Measurements from ENCODE around the gene NPIPB6.
"Not testable (repeated sequence)": the region's sequence is repeated elsewhere in the genome, so short reads cannot be mapped to it uniquely, and the experiment has no call there.

The NPIPB6 gene

GRCh38 chr16:28335678-28336077 lies 27.6 kb downstream of the NPIPB6 start:
- H3K36me3 ChIP-seq (ENCODE audit: control insufficient read depth, insufficient read depth, low read length); H3K27me3 ChIP-seq (replicated peaks; ENCODE audit: control insufficient read depth, insufficient read depth, low read length); H3K4me3 ChIP-seq (replicated peaks; ENCODE audit: low read depth, low read length); DNase-seq (ENCODE audit: extremely low read depth, insufficient read length): not testable (repeated sequence)

DNA sequence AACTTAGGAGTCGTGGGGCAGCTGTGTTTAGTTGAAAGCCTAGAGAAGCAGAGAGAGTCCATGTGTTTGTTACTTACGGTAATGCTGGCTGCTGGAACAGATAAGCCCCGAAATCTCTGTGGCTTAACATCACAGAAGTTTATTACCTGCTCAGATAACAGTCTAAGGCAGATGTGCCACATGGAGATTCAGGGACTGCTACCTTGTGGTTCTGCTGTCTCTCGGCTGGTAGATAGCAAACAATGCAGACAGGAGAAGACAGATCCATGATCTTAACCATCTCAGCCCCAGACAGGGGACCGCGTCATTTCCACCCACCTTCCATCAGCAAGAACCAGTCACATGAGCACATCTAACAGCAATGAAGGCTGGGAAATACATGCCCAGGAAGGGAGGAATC lies 30.7 kb downstream of the NPIPB6 start:
- not testable (repeated sequence) for H3K36me3 ChIP-seq (ENCODE audit: control insufficient read depth, insufficient read depth, low read length); H3K27me3 ChIP-seq (replicated peaks; ENCODE audit: control insufficient read depth, insufficient read depth, low read length); H3K4me3 ChIP-seq (replicated peaks; ENCODE audit: low read depth, low read length); DNase-seq (ENCODE audit: extremely low read depth, insufficient read length)

DNA sequence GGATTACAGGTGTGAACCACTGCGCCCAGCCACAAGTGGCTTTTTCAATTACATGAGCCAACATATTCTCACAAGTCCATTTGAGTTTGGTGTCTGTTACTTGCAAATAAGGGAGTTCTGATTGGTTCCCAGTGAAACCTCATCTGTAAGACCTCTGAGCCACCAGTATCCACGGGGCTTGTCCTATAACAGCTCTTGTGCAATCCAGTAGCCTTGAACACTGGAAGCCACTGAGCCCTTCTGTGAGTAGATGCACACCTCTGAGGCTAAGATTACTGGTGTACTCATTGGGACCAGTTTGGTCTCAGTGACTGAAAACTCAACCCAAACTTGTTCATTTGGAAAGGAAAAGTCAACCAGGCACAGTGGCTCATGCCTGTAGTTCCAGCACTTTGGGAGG lies 32.3 kb downstream of the NPIPB6 start:
- H3K4me3 ChIP-seq (replicated peaks; ENCODE audit: low read depth, low read length); H3K36me3 ChIP-seq (ENCODE audit: control insufficient read depth, insufficient read depth, low read length); DNase-seq (ENCODE audit: extremely low read depth, insufficient read length); H3K27me3 ChIP-seq (replicated peaks; ENCODE audit: control insufficient read depth, insufficient read depth, low read length): not testable (repeated sequence)

GRCh38 chr16:28330232-28330631 lies 33.1 kb downstream of the NPIPB6 start:
- not testable (repeated sequence) for DNase-seq (ENCODE audit: extremely low read depth, insufficient read length); H3K36me3 ChIP-seq (ENCODE audit: control insufficient read depth, insufficient read depth, low read length); H3K4me3 ChIP-seq (replicated peaks; ENCODE audit: low read depth, low read length); H3K27me3 ChIP-seq (replicated peaks; ENCODE audit: control insufficient read depth, insufficient read depth, low read length)

DNA sequence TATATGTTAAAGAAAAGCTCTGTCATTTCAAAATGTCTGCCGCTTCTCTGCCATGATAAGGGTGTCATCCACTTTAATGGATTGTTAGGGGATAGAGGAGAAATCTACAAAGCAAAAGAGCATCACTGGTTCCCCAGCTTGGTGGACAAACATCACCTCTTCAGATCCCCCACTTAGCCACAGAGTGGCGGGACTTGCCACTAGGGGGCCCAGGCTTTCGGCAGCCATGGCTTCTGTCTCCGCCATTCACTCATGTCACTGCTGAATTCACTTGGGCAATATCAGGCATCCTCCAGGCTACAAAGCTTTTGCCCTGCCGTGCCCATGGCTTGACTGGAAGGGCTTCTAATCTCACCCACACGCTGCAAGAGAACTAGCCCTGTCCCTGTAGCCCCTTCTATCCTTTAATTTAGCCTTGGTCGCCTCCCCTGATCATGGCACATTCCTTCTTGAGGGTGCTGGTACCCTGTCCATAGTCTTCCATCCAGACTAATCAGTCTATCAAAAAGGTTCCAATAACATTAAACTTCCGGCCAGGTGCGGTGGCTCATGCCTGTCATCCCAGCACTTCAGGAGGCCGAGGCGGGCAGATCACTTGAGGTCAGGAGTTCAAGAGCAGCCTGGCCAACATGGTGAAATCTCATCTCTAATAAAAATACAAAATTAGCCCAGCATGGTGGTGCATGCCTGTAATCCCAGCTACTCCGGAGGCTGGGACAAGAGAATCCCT lies 36.3 kb downstream of the NPIPB6 start:
- Histone ChIP-seq H3K4me3 (replicated peaks; ENCODE audit: low read depth, low read length) (no peak overlapping the region), H3K27me3 (replicated peaks; ENCODE audit: control insufficient read depth, insufficient read depth, low read length) (no peaks in the 10 kb centered on the region), H3K36me3 (ENCODE audit: control insufficient read depth, insufficient read depth, low read length) (no peaks in the 10 kb centered on the region)
- no peak for DNase-seq (ENCODE audit: extremely low read depth, insufficient read length)
- TF ChIP-seq, protein P1, sequence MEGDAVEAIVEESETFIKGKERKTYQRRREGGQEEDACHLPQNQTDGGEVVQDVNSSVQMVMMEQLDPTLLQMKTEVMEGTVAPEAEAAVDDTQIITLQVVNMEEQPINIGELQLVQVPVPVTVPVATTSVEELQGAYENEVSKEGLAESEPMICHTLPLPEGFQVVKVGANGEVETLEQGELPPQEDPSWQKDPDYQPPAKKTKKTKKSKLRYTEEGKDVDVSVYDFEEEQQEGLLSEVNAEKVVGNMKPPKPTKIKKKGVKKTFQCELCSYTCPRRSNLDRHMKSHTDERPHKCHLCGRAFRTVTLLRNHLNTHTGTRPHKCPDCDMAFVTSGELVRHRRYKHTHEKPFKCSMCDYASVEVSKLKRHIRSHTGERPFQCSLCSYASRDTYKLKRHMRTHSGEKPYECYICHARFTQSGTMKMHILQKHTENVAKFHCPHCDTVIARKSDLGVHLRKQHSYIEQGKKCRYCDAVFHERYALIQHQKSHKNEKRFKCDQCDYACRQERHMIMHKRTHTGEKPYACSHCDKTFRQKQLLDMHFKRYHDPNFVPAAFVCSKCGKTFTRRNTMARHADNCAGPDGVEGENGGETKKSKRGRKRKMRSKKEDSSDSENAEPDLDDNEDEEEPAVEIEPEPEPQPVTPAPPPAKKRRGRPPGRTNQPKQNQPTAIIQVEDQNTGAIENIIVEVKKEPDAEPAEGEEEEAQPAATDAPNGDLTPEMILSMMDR (IDR thresholded peaks at IDR 0.05; ENCODE audit: insufficient read depth, low read length, poor library complexity, severe bottlenecking) = peak; percentile 95

GRCh38 chr16:28324887-28325279 lies 38.4 kb downstream of the NPIPB6 start:
- Histone ChIP-seq H3K36me3 (ENCODE audit: control insufficient read depth, insufficient read depth, low read length) (no peaks in the 10 kb centered on the region), H3K4me3 (replicated peaks; ENCODE audit: low read depth, low read length) (no peak overlapping the region), H3K27me3 (replicated peaks; ENCODE audit: control insufficient read depth, insufficient read depth, low read length) (no peaks in the 10 kb centered on the region)
- TF ChIP-seq, protein P1 (IDR thresholded peaks at IDR 0.05; ENCODE audit: insufficient read depth, low read length, poor library complexity, severe bottlenecking) = no peak
- DNase-seq (ENCODE audit: extremely low read depth, insufficient read length) = no peak

DNA sequence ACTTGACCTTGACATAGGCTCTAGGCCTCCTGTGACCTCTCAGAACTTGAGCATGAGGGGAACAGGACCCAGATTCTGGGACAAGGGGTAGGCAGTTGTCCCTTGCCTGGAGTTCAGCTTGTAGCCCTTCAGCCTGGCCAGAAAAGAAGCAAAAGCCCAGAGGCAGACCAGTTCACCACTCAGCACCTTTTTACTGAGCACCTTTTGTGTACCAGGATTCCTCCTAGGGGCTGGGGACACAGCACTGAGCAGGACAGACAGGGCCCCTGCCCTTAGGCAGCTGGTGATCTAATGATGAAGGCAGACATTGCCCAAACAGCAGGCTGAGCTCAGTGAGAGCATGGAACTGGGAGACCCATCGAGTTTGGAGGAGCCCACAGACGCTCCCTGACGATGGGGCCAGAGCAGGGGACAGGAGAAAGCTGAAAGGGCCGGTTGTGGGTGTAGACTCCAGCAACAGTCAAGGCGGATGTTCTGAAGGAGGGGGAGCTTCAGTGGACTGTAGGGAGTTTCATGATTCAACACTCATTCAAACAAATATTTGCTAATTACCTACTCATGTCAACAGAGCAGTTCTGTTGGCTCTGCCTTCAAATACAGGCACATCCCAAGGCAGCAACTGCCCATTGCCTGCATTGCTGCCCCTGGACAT lies 38.9 kb downstream of the NPIPB6 start:
- no peak overlapping the region for H3K4me3 ChIP-seq (replicated peaks; ENCODE audit: low read depth, low read length)
- H3K27me3 ChIP-seq (replicated peaks; ENCODE audit: control insufficient read depth, insufficient read depth, low read length) = no peaks in the 10 kb centered on the region
- H3K36me3 ChIP-seq (ENCODE audit: control insufficient read depth, insufficient read depth, low read length) = no peaks in the 10 kb centered on the region
- no peak for DNase-seq (ENCODE audit: extremely low read depth, insufficient read length)
- TF ChIP-seq, protein P1 (IDR thresholded peaks at IDR 0.05; ENCODE audit: insufficient read depth, low read length, poor library complexity, severe bottlenecking) = no peak
